CD8-positive, alpha-beta memory T cell (primary cell): Measurements from ENCODE around the gene PCDHGB7. TPM values are rescaled to one million over a fixed set of nuclear protein-coding genes. Genes with fewer than 3 reads are reported as not detected.
A peak's percentile ranks its signal among the peaks of the same experiment; 100 is the strongest.
"Not testable (repeated sequence)": the region's sequence is repeated elsewhere in the genome, so short reads cannot be mapped to it uniquely, and the experiment has no call there.

Experiments used
- CTCF ChIA-PET: fragments of 350-600 bp; sonication (Branson Sonifier 250); formaldehyde crosslinking; loops from one replicate; lab custom pipeline; 2021; ENCODE audit warnings: antibody characterized with exemption; lab: Charles Lee
- POLR2A ChIA-PET: fragments of 350-600 bp; sonication (Branson Sonifier 250); formaldehyde crosslinking; loops from one replicate; lab custom pipeline; 2021; ENCODE audit warnings: antibody characterized with exemption; lab: Charles Lee
- DNase-seq, 5 donors: peaks; one replicate each; pipeline versions ENCODE4 v3.0.0 to v3.0.0-alpha.2; 2020 to 2022; ENCODE audit warnings: mixed read lengths in 1 of 5
- H3K27ac ChIP-seq: one replicate; pipeline ENCODE4 v1.7.0; 2013; ENCODE audit warnings: low read depth, mild to moderate bottlenecking, low read length, moderate library complexity
- H3K27me3 ChIP-seq: 2 replicates; pipeline ENCODE4 v1.7.0; 2013; ENCODE audit warnings: low read length, mild to moderate bottlenecking; ENCODE audit not compliant: insufficient read depth, poor library complexity, severe bottlenecking
- H3K36me3 ChIP-seq: 2 replicates; pipeline ENCODE4 v1.7.0; 2013; ENCODE audit warnings: mild to moderate bottlenecking, low read length, moderate library complexity; ENCODE audit not compliant: insufficient read depth
- H3K4me1 ChIP-seq: 2 replicates; pipeline ENCODE4 v1.7.0; 2013; ENCODE audit warnings: mild to moderate bottlenecking, low read length, moderate library complexity; ENCODE audit not compliant: insufficient read depth
- H3K4me3 ChIP-seq: 2 replicates; pipeline ENCODE4 v1.7.0; 2013; ENCODE audit warnings: mild to moderate bottlenecking, low read length
- H3K9me3 ChIP-seq: 2 replicates; pipeline ENCODE4 v1.7.0; 2013; ENCODE audit warnings: mild to moderate bottlenecking, low read length
- H3K27ac Mint-ChIP-seq, 8 donors: one replicate each; pipeline ENCODE4 v1.8.0; 2020 to 2021; ENCODE audit warnings: mixed read lengths in 8 of 8, mild to moderate bottlenecking in 6 of 8, inconsistent platforms in 3 of 8, moderate library complexity in 3 of 8
- H3K27me3 Mint-ChIP-seq, 2 donors: one replicate each; pipeline ENCODE4 v1.8.0; 2020 to 2021; ENCODE audit warnings: mixed read lengths in 2 of 2, mild to moderate bottlenecking in 1 of 2, moderate library complexity in 1 of 2
- H3K36me3 Mint-ChIP-seq, 3 donors: one replicate each; pipeline ENCODE4 v1.8.0; 2020 to 2021; ENCODE audit warnings: mixed read lengths in 3 of 3, inconsistent platforms in 1 of 3, mild to moderate bottlenecking in 1 of 3
- H3K4me1 Mint-ChIP-seq, 3 donors: one replicate each; pipeline ENCODE4 v1.8.0; 2020 to 2021; ENCODE audit warnings: mixed read lengths in 3 of 3, inconsistent platforms in 1 of 3, mild to moderate bottlenecking in 1 of 3
- H3K4me3 Mint-ChIP-seq, 7 donors: one replicate each; pipeline ENCODE4 v1.8.0; 2020 to 2021; ENCODE audit warnings: mixed read lengths in 7 of 7, mild to moderate bottlenecking in 6 of 7, moderate library complexity in 4 of 7, inconsistent platforms in 2 of 7
- H3K9me3 Mint-ChIP-seq, 5 donors: one replicate each; pipeline ENCODE4 v1.8.0; 2020 to 2022; ENCODE audit warnings: mixed read lengths in 5 of 5, mild to moderate bottlenecking in 3 of 5, moderate library complexity in 2 of 5, inconsistent platforms in 1 of 5
- polyA plus RNA-seq: library from polyadenylated mRNA; unstranded; fragments of 300-500 nt; fragmentation: Illumina TruSeq; gene quantifications from one replicate; pipeline ENCODE4 v1.2.3, GENCODE V29; 2021
- total RNA-seq, 2 experiments: library from RNA; stranded (reverse); gene quantifications; one replicate each; pipeline ENCODE4 v1.2.3, GENCODE V29; 2021

PCDHGB7 gene
- total and polyA plus RNA-seq, 3 experiments from 2014 or later, result 0.11 TPM; not detected in 2

- Mint-ChIP-seq H3K27me3 (peaks cover 70 to 72% of the 10 kb centered on the region in 2 donors), H3K9me3 (peaks cover 17 to 54% (median 52%) of the 10 kb centered on the region in 5 donors), H3K4me1 (peaks cover 8 to 11% (median 10%) of the 10 kb centered on the region in 3 donors), H3K36me3 (peaks cover 0 to 5% (median 0%) of the 10 kb centered on the region in 3 donors), H3K4me3 (no peak overlapping the region), H3K27ac (no peak overlapping the region)
- H3K4me3 ChIP-seq, result no peak overlapping the region
- H3K27ac ChIP-seq, result no peak overlapping the region
- POLR2A ChIA-PET, result no interaction called here
- H3K9me3 ChIP-seq, result peaks cover 9% of the 10 kb centered on the region
- DNase-seq, result no peak
- H3K36me3 ChIP-seq, result no peaks in the 10 kb centered on the region
- CTCF ChIA-PET, result no interaction called here
- peaks cover 8% of the 10 kb centered on the region for H3K27me3 ChIP-seq
- H3K4me1 ChIP-seq, result no peaks in the 10 kb centered on the region
These were observed 10.4 kb downstream of the PCDHGB7 start for GRCh38 chr5:141427783-141428426.

GRCh38 chr5:141430332-141431113 lies 13.0 kb downstream of the PCDHGB7 start, which contains the start of gene PCDHGA12:
Gene PCDHGA12, plus strand, starts transcription at chr5:141430507. Its CDS starts 253 bp downstream, at chr5:141430760.
- H3K27ac Mint-ChIP-seq, result peak within 1 kb of the TSS in 1 of 8 donors; percentile 75
- POLR2A ChIA-PET, result no interaction called here
- H3K4me3 ChIP-seq, result no peak within 1 kb of the TSS

GRCh38 chr5:141431286-141431685 lies 13.8 kb downstream of the PCDHGB7 start:
- Histone ChIP-seq H3K4me1 (no peaks in the 10 kb centered on the region), H3K36me3 (no peaks in the 10 kb centered on the region), H3K4me3 (no peak overlapping the region), H3K27me3 (peaks cover 8% of the 10 kb centered on the region), H3K27ac (no peak overlapping the region), H3K9me3 (peaks cover 9% of the 10 kb centered on the region)
- Mint-ChIP-seq H3K36me3 (peaks cover 0 to 5% (median 0%) of the 10 kb centered on the region in 3 donors), H3K4me3 (peak overlapping the region in 4 of 7 donors; percentile 5 to 58 (median 26)), H3K9me3 (peaks cover 17 to 54% (median 52%) of the 10 kb centered on the region in 5 donors), H3K4me1 (peaks cover 8 to 11% (median 10%) of the 10 kb centered on the region in 3 donors), H3K27ac (no peak overlapping the region), H3K27me3 (peaks cover 63 to 68% of the 10 kb centered on the region in 2 donors)
- no peak for DNase-seq
- CTCF ChIA-PET, result no interaction called here
- POLR2A ChIA-PET, result no interaction called here

More at GRCh38 chr5:141430332-141431113, 13.0 kb downstream of the PCDHGB7 start, which contains the start of gene PCDHGA12:
- H3K9me3 Mint-ChIP-seq, result peaks cover 17 to 59% (median 52%) of the 10 kb centered on the region in 5 donors
- H3K27me3 ChIP-seq, result peaks cover 8% of the 10 kb centered on the region
- peaks cover 0 to 5% (median 0%) of the 10 kb centered on the region in 3 donors for H3K36me3 Mint-ChIP-seq
- no peaks in the 10 kb centered on the region for H3K4me1 ChIP-seq
- no peak for DNase-seq
- H3K9me3 ChIP-seq, result peaks cover 9% of the 10 kb centered on the region
- H3K27me3 Mint-ChIP-seq, result peaks cover 68 to 72% of the 10 kb centered on the region in 2 donors
- H3K36me3 ChIP-seq, result no peaks in the 10 kb centered on the region
- no peak within 1 kb of the TSS for H3K27ac ChIP-seq
- peaks cover 8 to 11% (median 10%) of the 10 kb centered on the region in 3 donors for H3K4me1 Mint-ChIP-seq
- peak within 1 kb of the TSS in 6 of 7 donors; percentile 23 to 72 (median 56) for H3K4me3 Mint-ChIP-seq
- CTCF ChIA-PET, result interaction anchor here (0.6 to 1.6 kb wide), 4 partner anchors 20 to 134 kb away, joined by 3 to 4 read pairs (median 4); partner anchors contain the start of gene PCDHGA5

- H3K27ac Mint-ChIP-seq, H3K36me3 ChIP-seq, POLR2A ChIA-PET, H3K9me3 ChIP-seq, H3K4me3 ChIP-seq, CTCF ChIA-PET, H3K36me3 Mint-ChIP-seq, DNase-seq, H3K4me1 ChIP-seq, H3K27me3 ChIP-seq, H3K27ac ChIP-seq: not testable (repeated sequence)
- peaks cover 8 to 11% (median 10%) of the 10 kb centered on the region in 3 donors for H3K4me1 Mint-ChIP-seq
- H3K27me3 Mint-ChIP-seq, result peaks cover 54 to 63% of the 10 kb centered on the region in 2 donors
- peak overlapping the region in 1 of 7 donors; percentile 32 for H3K4me3 Mint-ChIP-seq
- peaks cover 12 to 48% (median 47%) of the 10 kb centered on the region in 5 donors for H3K9me3 Mint-ChIP-seq
These were observed 14.8 kb downstream of the PCDHGB7 start for GRCh38 chr5:141432308-141432707.

- H3K27me3 Mint-ChIP-seq, result peaks cover 51 to 63% of the 10 kb centered on the region in 2 donors
- H3K4me3 Mint-ChIP-seq, H3K4me1 ChIP-seq, H3K27ac Mint-ChIP-seq, POLR2A ChIA-PET, H3K36me3 ChIP-seq, H3K36me3 Mint-ChIP-seq, CTCF ChIA-PET, H3K9me3 ChIP-seq, H3K27ac ChIP-seq, DNase-seq, H3K27me3 ChIP-seq, H3K4me3 ChIP-seq: not testable (repeated sequence)
- peaks cover 12 to 48% (median 47%) of the 10 kb centered on the region in 5 donors for H3K9me3 Mint-ChIP-seq
- peaks cover 8 to 11% (median 10%) of the 10 kb centered on the region in 3 donors for H3K4me1 Mint-ChIP-seq
These were observed 15.2 kb downstream of the PCDHGB7 start for GRCh38 chr5:141432726-141433125.

GRCh38 chr5:141434006-141434405 lies 16.5 kb downstream of the PCDHGB7 start:
- peaks cover 9% of the 10 kb centered on the region for H3K9me3 ChIP-seq
- Mint-ChIP-seq H3K4me1 (peaks cover 8 to 11% (median 10%) of the 10 kb centered on the region in 3 donors), H3K9me3 (peaks cover 8 to 42% (median 40%) of the 10 kb centered on the region in 5 donors), H3K27me3 (peaks cover 47 to 59% of the 10 kb centered on the region in 2 donors), H3K27ac (peak overlapping the region in 1 of 8 donors; percentile 6), H3K4me3 (no peak overlapping the region), H3K36me3 (no peaks in the 10 kb centered on the region)
- H3K27me3 ChIP-seq, result peaks cover 8% of the 10 kb centered on the region
- no peaks in the 10 kb centered on the region for H3K36me3 ChIP-seq
- no peaks in the 10 kb centered on the region for H3K4me1 ChIP-seq
- POLR2A ChIA-PET, result no interaction called here
- no peak overlapping the region for H3K27ac ChIP-seq
- no peak overlapping the region for H3K4me3 ChIP-seq
- DNase-seq, result no peak
- CTCF ChIA-PET, result no interaction called here

- Histone ChIP-seq H3K27me3 (no peaks in the 10 kb centered on the region), H3K4me3 (no peak overlapping the region), H3K27ac (no peak overlapping the region), H3K9me3 (no peaks in the 10 kb centered on the region), H3K36me3 (no peaks in the 10 kb centered on the region), H3K4me1 (no peaks in the 10 kb centered on the region)
- ChIA-PET CTCF (no interaction called here), POLR2A (no interaction called here)
- Mint-ChIP-seq H3K27me3 (peaks cover 32 to 47% of the 10 kb centered on the region in 2 donors), H3K4me3 (no peak overlapping the region), H3K27ac (no peak overlapping the region), H3K4me1 (no peaks in the 10 kb centered on the region), H3K36me3 (no peaks in the 10 kb centered on the region), H3K9me3 (peaks cover 0 to 26% (median 22%) of the 10 kb centered on the region in 5 donors)
- no peak for DNase-seq
These were observed 19.7 kb downstream of the PCDHGB7 start for GRCh38 chr5:141437221-141437620.
